WTC11 (cell line): ENCODE measurements around the gene SMAD2. TPM values are rescaled to one million over a fixed set of nuclear protein-coding genes. Genes with fewer than 3 reads are reported as not detected.

ENCODE experiments used
- ATAC-seq: fragments of 200-7000 bp; cut with Tn5 transposase; 2 replicates; pipeline ENCODE4 v1.10.0; 2021; ENCODE audit warnings: mild to moderate bottlenecking, moderate library complexity
- CTCF ChIA-PET: fragments of 300-600 bp; sonication (Branson Sonifier 250); formaldehyde crosslinking; loops from one replicate; lab custom pipeline; 2021; ENCODE audit warnings: antibody characterized with exemption; lab: Charles Lee
- POLR2A ChIA-PET: fragments of 350-600 bp; sonication (Branson Sonifier 250); formaldehyde crosslinking; loops from one replicate; lab custom pipeline; 2021; ENCODE audit warnings: antibody characterized with exemption; lab: Charles Lee
- DNase-seq: peaks from one replicate; pipeline ENCODE4 v3.0.0; 2021; ENCODE audit warnings: low spot score
- H3K27ac Mint-ChIP-seq: 2 replicates; pipeline ENCODE4 v1.8.0; 2021; ENCODE audit warnings: mixed read lengths
- H3K27me3 Mint-ChIP-seq: 2 replicates; pipeline ENCODE4 v1.8.0; 2021; ENCODE audit warnings: low read depth, mild to moderate bottlenecking, moderate library complexity, mixed read lengths
- H3K36me3 Mint-ChIP-seq: 2 replicates; pipeline ENCODE4 v1.8.0; 2021; ENCODE audit warnings: mixed read lengths
- H3K4me1 Mint-ChIP-seq: 2 replicates; pipeline ENCODE4 v1.8.0; 2022; ENCODE audit warnings: mixed read lengths
- H3K4me3 Mint-ChIP-seq: 2 replicates; pipeline ENCODE4 v1.8.0; 2021; ENCODE audit warnings: mild to moderate bottlenecking, moderate library complexity, mixed read lengths
- H3K9me3 Mint-ChIP-seq: 2 replicates; pipeline ENCODE4 v1.8.0; 2021; ENCODE audit warnings: mixed read lengths
- CREM ChIP-seq: sonication (generic); formaldehyde crosslinking; IDR thresholded peaks from 2 replicates; pipeline ENCODE4 v1.8.1; 2022; ENCODE audit warnings: mild to moderate bottlenecking, missing genetic modification reagents, moderate library complexity
- ETV6 ChIP-seq: sonication (generic); formaldehyde crosslinking; IDR thresholded peaks from 2 replicates; pipeline ENCODE4 v1.8.1; 2022; ENCODE audit warnings: mild to moderate bottlenecking, missing genetic modification reagents
- FOXK1 ChIP-seq: sonication (generic); formaldehyde crosslinking; IDR thresholded peaks from 2 replicates; pipeline ENCODE4 v1.8.0; 2022; ENCODE audit warnings: mild to moderate bottlenecking, moderate library complexity, missing genetic modification reagents
- GTF2I ChIP-seq: fragments of 250-450 bp; sonication (Bioruptor Pico); conservative IDR thresholded peaks from 2 replicates; pipeline ENCODE4 v1.4.0; 2021; ENCODE audit warnings: mild to moderate bottlenecking
- MXD4 ChIP-seq: fragments of 250-450 bp; sonication (Bioruptor Pico); IDR thresholded peaks from 2 replicates; pipeline ENCODE4 v1.8.0; 2021; ENCODE audit warnings: mild to moderate bottlenecking, moderate library complexity, borderline replicate concordance
- NFE2L1 ChIP-seq: sonication (generic); formaldehyde crosslinking; IDR thresholded peaks from 2 replicates; pipeline ENCODE4 v1.8.1; 2023; ENCODE audit warnings: missing genetic modification reagents
- PRRX2 ChIP-seq: fragments of 250-450 bp; sonication (Bioruptor Pico); IDR thresholded peaks from 2 replicates; pipeline ENCODE4 v1.8.0; 2021; ENCODE audit warnings: mild to moderate bottlenecking
- RORB ChIP-seq: fragments of 250-450 bp; sonication (Bioruptor Pico); IDR thresholded peaks from 2 replicates; pipeline ENCODE4 v1.9.0; 2021; ENCODE audit warnings: mild to moderate bottlenecking
- TEAD1 ChIP-seq: sonication (generic); formaldehyde crosslinking; IDR thresholded peaks from 2 replicates; pipeline ENCODE4 v1.8.0; 2022; ENCODE audit warnings: mild to moderate bottlenecking, missing genetic modification reagents
- ZNF121 ChIP-seq: sonication (generic); formaldehyde crosslinking; IDR thresholded peaks from 2 replicates; pipeline ENCODE4 v1.8.0; 2023; ENCODE audit warnings: missing genetic modification reagents
- ZNF423 ChIP-seq: fragments of 250-450 bp; sonication (Bioruptor Pico); IDR thresholded peaks from 2 replicates; pipeline ENCODE4 v2.1.2; 2022; ENCODE audit warnings: mild to moderate bottlenecking, moderate library complexity
- total RNA-seq: library from RNA; stranded (reverse); gene quantifications from 3 replicates; pipeline ENCODE4 v1.2.3, GENCODE V29; 2021
- TF ChIP-seq, protein P1 (sequence below): sonication (generic); formaldehyde crosslinking; IDR thresholded peaks from 2 replicates; pipeline ENCODE4 v1.8.1; 2023; ENCODE audit warnings: mild to moderate bottlenecking, missing genetic modification reagents, borderline replicate concordance
- TF ChIP-seq, protein P2 (sequence below): sonication (generic); formaldehyde crosslinking; IDR thresholded peaks from 2 replicates; pipeline ENCODE4 v1.8.0; 2023; ENCODE audit warnings: missing genetic modification reagents, mild to moderate bottlenecking, borderline replicate concordance
- TF ChIP-seq, protein P3 (sequence below): sonication (generic); formaldehyde crosslinking; IDR thresholded peaks from 2 replicates; pipeline ENCODE4 v1.8.0; 2023; ENCODE audit warnings: mild to moderate bottlenecking, missing genetic modification reagents
- TF ChIP-seq, protein P4 (sequence below): sonication (generic); formaldehyde crosslinking; IDR thresholded peaks from 2 replicates; pipeline ENCODE4 v1.8.0; 2022; ENCODE audit warnings: mild to moderate bottlenecking, missing genetic modification reagents
- TF ChIP-seq, protein P5 (sequence below): sonication (generic); formaldehyde crosslinking; IDR thresholded peaks from 2 replicates; pipeline ENCODE4 v1.8.1; 2022; ENCODE audit warnings: mild to moderate bottlenecking, moderate library complexity, missing genetic modification reagents
- TF ChIP-seq, protein P6 (sequence below): fragments of 250-450 bp; sonication (Bioruptor Pico); IDR thresholded peaks from 2 replicates; pipeline ENCODE4 v2.1.2; 2022; ENCODE audit warnings: mild to moderate bottlenecking, moderate library complexity
- TF ChIP-seq, protein P7 (sequence below): sonication (generic); formaldehyde crosslinking; IDR thresholded peaks from 2 replicates; pipeline ENCODE4 v1.8.0; 2022; ENCODE audit warnings: missing genetic modification reagents

SMAD2 gene
- total RNA-seq, 1 experiment from 2014 or later: 104 TPM

DNA sequence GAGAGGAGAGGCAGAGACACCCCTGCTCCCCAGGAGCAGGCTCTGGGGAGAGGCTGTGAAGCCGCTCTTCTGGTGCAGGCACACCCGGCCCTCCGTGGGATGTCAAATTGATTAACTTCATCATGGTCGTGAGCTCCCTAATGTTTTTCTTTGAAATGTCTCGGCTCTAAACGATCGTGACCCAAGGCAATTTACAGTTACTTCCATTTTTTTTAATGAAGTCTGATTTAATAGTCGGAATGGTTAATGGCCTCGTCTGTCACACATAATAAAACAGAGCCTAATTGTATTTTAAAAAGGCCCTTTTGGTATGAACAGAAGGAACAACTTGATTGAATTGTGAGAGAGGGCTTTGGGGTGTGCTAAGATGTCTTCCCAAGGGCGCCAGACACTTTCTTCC is 130.2 kb downstream of the SMAD2 start (continued):
- TF ChIP-seq, protein P1, sequence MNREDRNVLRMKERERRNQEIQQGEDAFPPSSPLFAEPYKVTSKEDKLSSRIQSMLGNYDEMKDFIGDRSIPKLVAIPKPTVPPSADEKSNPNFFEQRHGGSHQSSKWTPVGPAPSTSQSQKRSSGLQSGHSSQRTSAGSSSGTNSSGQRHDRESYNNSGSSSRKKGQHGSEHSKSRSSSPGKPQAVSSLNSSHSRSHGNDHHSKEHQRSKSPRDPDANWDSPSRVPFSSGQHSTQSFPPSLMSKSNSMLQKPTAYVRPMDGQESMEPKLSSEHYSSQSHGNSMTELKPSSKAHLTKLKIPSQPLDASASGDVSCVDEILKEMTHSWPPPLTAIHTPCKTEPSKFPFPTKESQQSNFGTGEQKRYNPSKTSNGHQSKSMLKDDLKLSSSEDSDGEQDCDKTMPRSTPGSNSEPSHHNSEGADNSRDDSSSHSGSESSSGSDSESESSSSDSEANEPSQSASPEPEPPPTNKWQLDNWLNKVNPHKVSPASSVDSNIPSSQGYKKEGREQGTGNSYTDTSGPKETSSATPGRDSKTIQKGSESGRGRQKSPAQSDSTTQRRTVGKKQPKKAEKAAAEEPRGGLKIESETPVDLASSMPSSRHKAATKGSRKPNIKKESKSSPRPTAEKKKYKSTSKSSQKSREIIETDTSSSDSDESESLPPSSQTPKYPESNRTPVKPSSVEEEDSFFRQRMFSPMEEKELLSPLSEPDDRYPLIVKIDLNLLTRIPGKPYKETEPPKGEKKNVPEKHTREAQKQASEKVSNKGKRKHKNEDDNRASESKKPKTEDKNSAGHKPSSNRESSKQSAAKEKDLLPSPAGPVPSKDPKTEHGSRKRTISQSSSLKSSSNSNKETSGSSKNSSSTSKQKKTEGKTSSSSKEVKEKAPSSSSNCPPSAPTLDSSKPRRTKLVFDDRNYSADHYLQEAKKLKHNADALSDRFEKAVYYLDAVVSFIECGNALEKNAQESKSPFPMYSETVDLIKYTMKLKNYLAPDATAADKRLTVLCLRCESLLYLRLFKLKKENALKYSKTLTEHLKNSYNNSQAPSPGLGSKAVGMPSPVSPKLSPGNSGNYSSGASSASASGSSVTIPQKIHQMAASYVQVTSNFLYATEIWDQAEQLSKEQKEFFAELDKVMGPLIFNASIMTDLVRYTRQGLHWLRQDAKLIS (CRISPR knock-in tag): no peak
- TF ChIP-seq, protein P2, sequence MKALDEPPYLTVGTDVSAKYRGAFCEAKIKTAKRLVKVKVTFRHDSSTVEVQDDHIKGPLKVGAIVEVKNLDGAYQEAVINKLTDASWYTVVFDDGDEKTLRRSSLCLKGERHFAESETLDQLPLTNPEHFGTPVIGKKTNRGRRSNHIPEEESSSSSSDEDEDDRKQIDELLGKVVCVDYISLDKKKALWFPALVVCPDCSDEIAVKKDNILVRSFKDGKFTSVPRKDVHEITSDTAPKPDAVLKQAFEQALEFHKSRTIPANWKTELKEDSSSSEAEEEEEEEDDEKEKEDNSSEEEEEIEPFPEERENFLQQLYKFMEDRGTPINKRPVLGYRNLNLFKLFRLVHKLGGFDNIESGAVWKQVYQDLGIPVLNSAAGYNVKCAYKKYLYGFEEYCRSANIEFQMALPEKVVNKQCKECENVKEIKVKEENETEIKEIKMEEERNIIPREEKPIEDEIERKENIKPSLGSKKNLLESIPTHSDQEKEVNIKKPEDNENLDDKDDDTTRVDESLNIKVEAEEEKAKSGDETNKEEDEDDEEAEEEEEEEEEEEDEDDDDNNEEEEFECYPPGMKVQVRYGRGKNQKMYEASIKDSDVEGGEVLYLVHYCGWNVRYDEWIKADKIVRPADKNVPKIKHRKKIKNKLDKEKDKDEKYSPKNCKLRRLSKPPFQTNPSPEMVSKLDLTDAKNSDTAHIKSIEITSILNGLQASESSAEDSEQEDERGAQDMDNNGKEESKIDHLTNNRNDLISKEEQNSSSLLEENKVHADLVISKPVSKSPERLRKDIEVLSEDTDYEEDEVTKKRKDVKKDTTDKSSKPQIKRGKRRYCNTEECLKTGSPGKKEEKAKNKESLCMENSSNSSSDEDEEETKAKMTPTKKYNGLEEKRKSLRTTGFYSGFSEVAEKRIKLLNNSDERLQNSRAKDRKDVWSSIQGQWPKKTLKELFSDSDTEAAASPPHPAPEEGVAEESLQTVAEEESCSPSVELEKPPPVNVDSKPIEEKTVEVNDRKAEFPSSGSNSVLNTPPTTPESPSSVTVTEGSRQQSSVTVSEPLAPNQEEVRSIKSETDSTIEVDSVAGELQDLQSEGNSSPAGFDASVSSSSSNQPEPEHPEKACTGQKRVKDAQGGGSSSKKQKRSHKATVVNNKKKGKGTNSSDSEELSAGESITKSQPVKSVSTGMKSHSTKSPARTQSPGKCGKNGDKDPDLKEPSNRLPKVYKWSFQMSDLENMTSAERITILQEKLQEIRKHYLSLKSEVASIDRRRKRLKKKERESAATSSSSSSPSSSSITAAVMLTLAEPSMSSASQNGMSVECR (CRISPR knock-in tag): no peak
- TF ChIP-seq ZNF423 (CRISPR knock-in tag) (no peak), NFE2L1 (CRISPR knock-in tag) (no peak), TEAD1 (CRISPR knock-in tag) (no peak)
- TF ChIP-seq, protein P3, sequence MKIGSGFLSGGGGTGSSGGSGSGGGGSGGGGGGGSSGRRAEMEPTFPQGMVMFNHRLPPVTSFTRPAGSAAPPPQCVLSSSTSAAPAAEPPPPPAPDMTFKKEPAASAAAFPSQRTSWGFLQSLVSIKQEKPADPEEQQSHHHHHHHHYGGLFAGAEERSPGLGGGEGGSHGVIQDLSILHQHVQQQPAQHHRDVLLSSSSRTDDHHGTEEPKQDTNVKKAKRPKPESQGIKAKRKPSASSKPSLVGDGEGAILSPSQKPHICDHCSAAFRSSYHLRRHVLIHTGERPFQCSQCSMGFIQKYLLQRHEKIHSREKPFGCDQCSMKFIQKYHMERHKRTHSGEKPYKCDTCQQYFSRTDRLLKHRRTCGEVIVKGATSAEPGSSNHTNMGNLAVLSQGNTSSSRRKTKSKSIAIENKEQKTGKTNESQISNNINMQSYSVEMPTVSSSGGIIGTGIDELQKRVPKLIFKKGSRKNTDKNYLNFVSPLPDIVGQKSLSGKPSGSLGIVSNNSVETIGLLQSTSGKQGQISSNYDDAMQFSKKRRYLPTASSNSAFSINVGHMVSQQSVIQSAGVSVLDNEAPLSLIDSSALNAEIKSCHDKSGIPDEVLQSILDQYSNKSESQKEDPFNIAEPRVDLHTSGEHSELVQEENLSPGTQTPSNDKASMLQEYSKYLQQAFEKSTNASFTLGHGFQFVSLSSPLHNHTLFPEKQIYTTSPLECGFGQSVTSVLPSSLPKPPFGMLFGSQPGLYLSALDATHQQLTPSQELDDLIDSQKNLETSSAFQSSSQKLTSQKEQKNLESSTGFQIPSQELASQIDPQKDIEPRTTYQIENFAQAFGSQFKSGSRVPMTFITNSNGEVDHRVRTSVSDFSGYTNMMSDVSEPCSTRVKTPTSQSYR (CRISPR knock-in tag): no peak
- TF ChIP-seq, all 79 proteins: peak for 0

DNA sequence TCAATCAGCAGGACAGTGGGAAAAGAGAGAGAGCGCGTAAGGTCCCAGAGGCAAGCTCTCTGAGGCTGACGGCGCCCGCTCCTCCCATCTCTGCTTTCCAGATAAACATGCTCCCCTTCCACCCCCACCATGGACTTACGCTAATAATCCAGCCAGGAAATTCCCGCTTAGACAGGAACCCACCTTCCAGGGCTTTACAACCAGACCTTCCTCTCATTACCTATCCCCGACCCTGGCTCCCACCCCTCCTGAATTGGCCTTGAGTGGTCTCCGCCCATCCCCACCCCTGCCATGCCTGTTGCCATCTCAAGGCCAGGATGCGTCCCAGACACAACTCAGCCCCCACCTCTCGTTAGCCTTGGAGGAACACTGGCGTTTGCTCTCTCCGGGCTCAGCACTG is 131.1 kb downstream of the SMAD2 start:
- Mint-ChIP-seq H3K27me3 (no peaks in the 10 kb centered on the region), H3K9me3 (peaks cover 5% of the 10 kb centered on the region; the same call in 1 of the 2 replicates), H3K4me3 (no peak overlapping the region), H3K4me1 (peaks cover 18% of the 10 kb centered on the region), H3K27ac (no peak overlapping the region), H3K36me3 (no peaks in the 10 kb centered on the region)
- DNase-seq (no peak), ATAC-seq (peak; percentile 51)
- POLR2A ChIA-PET: no interaction called here
- TF ChIP-seq RORB (CRISPR knock-in tag) (no peak), FOXK1 (CRISPR knock-in tag) (no peak), GTF2I (CRISPR knock-in tag) (no peak), ETV6 (CRISPR knock-in tag) (no peak), PRRX2 (CRISPR knock-in tag) (no peak), MXD4 (CRISPR knock-in tag) (no peak), CREM (CRISPR knock-in tag) (no peak), ZNF121 (CRISPR knock-in tag) (no peak)
- TF ChIP-seq, protein P4, sequence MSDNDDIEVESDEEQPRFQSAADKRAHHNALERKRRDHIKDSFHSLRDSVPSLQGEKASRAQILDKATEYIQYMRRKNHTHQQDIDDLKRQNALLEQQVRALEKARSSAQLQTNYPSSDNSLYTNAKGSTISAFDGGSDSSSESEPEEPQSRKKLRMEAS (CRISPR knock-in tag): no peak
- TF ChIP-seq, protein P5, sequence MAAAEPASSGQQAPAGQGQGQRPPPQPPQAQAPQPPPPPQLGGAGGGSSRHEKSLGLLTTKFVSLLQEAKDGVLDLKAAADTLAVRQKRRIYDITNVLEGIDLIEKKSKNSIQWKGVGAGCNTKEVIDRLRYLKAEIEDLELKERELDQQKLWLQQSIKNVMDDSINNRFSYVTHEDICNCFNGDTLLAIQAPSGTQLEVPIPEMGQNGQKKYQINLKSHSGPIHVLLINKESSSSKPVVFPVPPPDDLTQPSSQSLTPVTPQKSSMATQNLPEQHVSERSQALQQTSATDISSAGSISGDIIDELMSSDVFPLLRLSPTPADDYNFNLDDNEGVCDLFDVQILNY (CRISPR knock-in tag): no peak
- TF ChIP-seq, protein P6, sequence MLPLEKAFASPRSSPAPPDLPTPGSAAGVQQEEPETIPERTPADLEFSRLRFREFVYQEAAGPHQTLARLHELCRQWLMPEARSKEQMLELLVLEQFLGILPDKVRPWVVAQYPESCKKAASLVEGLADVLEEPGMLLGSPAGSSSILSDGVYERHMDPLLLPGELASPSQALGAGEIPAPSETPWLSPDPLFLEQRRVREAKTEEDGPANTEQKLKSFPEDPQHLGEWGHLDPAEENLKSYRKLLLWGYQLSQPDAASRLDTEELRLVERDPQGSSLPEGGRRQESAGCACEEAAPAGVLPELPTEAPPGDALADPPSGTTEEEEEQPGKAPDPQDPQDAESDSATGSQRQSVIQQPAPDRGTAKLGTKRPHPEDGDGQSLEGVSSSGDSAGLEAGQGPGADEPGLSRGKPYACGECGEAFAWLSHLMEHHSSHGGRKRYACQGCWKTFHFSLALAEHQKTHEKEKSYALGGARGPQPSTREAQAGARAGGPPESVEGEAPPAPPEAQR (CRISPR knock-in tag): no peak
- TF ChIP-seq, protein P7, sequence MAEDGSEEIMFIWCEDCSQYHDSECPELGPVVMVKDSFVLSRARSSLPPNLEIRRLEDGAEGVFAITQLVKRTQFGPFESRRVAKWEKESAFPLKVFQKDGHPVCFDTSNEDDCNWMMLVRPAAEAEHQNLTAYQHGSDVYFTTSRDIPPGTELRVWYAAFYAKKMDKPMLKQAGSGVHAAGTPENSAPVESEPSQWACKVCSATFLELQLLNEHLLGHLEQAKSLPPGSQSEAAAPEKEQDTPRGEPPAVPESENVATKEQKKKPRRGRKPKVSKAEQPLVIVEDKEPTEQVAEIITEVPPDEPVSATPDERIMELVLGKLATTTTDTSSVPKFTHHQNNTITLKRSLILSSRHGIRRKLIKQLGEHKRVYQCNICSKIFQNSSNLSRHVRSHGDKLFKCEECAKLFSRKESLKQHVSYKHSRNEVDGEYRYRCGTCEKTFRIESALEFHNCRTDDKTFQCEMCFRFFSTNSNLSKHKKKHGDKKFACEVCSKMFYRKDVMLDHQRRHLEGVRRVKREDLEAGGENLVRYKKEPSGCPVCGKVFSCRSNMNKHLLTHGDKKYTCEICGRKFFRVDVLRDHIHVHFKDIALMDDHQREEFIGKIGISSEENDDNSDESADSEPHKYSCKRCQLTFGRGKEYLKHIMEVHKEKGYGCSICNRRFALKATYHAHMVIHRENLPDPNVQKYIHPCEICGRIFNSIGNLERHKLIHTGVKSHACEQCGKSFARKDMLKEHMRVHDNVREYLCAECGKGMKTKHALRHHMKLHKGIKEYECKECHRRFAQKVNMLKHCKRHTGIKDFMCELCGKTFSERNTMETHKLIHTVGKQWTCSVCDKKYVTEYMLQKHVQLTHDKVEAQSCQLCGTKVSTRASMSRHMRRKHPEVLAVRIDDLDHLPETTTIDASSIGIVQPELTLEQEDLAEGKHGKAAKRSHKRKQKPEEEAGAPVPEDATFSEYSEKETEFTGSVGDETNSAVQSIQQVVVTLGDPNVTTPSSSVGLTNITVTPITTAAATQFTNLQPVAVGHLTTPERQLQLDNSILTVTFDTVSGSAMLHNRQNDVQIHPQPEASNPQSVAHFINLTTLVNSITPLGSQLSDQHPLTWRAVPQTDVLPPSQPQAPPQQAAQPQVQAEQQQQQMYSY (CRISPR knock-in tag): no peak
- CTCF ChIA-PET: interaction anchor here (1.5 kb wide), 1 partner anchor 27 kb away, joined by 4 read pairs; no protein-coding TSS in a partner anchor
